ENCODE results near the gene TAF1. TPM values are rescaled to one million over a fixed set of nuclear protein-coding genes. Genes with fewer than 3 reads are reported as not detected.
"Not testable (repeated sequence)": the region's sequence is repeated elsewhere in the genome, so short reads cannot be mapped to it uniquely, and the experiment has no call there.

TAF1 gene
- total and polyA plus RNA-seq, 10 of the 15 experiments (the other 5 are each of a cell fraction or from before 2014, with no cell fraction given): 4.1 to 24.2 (median 17.2) TPM

DNA sequence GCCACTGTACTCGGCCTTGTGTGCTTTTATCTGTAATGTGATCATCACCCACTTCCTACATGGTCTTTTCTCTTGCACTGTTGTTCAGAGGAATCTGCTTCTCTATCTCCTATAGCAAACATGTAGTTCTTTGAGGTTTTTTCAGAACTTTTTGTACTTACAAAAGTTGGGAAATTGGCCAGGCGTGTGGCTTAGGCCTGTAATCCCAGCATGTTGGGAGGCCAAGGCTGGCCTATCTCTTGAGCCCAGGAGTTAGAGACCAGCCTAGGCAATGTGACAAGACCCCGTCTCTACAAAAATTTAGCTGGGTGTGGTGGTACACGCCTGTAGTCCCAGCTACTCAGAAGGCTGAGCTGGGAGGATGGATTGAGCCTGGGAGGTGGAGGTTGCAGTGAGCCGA is 30.4 kb downstream of the TAF1 start:
- Histone ChIP-seq H3K9me3 (replicated peaks; ENCODE audit: control insufficient read depth, insufficient read depth, low read length) (no peaks in the 10 kb centered on the region), H4K20me1 (ENCODE audit: control insufficient read depth, insufficient read depth) (no peaks in the 10 kb centered on the region), H3K79me2 (ENCODE audit: control insufficient read depth, insufficient read depth, low read length) (no peaks in the 10 kb centered on the region), H2AFZ (ENCODE audit: control insufficient read depth, low read depth, low read length) (no peak overlapping the region), H3K4me2 (ENCODE audit: control insufficient read depth, insufficient read depth) (no peak overlapping the region), H3K4me1 (ENCODE audit: control insufficient read depth, insufficient read depth, low read length) (no peaks in the 10 kb centered on the region), H3K36me3 (ENCODE audit: control insufficient read depth in 2 of 2, insufficient read depth in 2 of 2, low read length in 1 of 2) (peaks cover 2 to 7% of the 10 kb centered on the region in 2 experiments; a peak in 2 of 4 replicates), H3K27ac (ENCODE audit: control insufficient read depth, insufficient read depth) (no peak overlapping the region), H3K4me3 (no peak overlapping the region), H3K27me3 (replicated peaks in 1 of 2; ENCODE audit: control insufficient read depth in 2 of 2, insufficient read depth in 2 of 2, low read length in 1 of 2) (no peaks in the 10 kb centered on the region), H3K9ac (ENCODE audit: control insufficient read depth, insufficient read depth, low read length) (no peak overlapping the region)
- FAIRE-seq (no peak), DNase-seq (ENCODE audit: low read depth, low spot score) (no peak), ATAC-seq (no peak)
- RAD21 ChIA-PET (ENCODE audit: unreplicated experiment): no interaction called here
- CTCF ChIA-PET: no interaction called here
- no peak for TF ChIP-seq KDM1A (IDR thresholded peaks at IDR 0.05; ENCODE audit: borderline replicate concordance)
- TF ChIP-seq CEBPB (IDR thresholded peaks at IDR 0.05; ENCODE audit: borderline replicate concordance in 1 of 2, low read depth in 2 of 2, low read length in 2 of 2): no peak
- TF ChIP-seq BCL11A (IDR thresholded peaks at IDR 0.05; ENCODE audit: low read depth, low read length): no peak
- BruUV-seq (replicated peaks): no TSS peak
- 66% methylated on average over 4 of the region's 5 CpGs for WGBS (ENCODE audit: insufficient coverage, insufficient replicate concordance, low lambda C conversion rate, missing lambda C conversion rate)
- SMC1A ChIA-PET (ENCODE audit: uncharacterized antibody, unreplicated experiment): interaction anchor here (0.7 kb wide), 1 partner anchor 53 kb away, joined by 7 read pairs; no protein-coding TSS in a partner anchor
- intact Hi-C loops (cut with micrococcal nuclease; ENCODE audit: unreplicated experiment) (no loop called here), in situ Hi-C loops (cut with MboI) (no loop called here)
- POLR2A ChIA-PET: interaction anchor here (0.5 kb wide), 1 partner anchor 28 kb away, joined by 3 read pairs; no protein-coding TSS in a partner anchor

DNA sequence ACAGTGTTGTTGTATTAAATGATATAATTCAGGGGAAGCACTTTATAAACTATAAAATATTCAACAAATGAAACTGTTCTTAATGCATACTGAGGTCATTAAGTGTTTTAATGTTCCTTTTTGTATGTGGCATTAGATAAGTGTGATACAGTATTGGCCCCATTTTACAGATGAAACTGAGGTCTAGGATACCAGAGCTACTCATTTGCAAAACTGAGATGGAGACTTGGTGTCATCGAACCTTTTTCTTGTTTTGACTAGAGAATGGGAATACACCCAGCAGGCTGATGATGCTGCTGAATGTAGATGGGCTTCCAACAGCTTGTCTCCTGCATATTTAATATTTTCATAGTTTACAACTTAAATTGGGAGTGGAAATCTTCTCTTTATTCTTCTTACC is 34.6 kb downstream of the TAF1 start:
- ChIA-PET SMC1A (ENCODE audit: uncharacterized antibody, unreplicated experiment) (no interaction called here), CTCF (no interaction called here), RAD21 (ENCODE audit: unreplicated experiment) (no interaction called here), POLR2A (no interaction called here)
- Histone ChIP-seq H3K27me3 (replicated peaks in 1 of 2; ENCODE audit: control insufficient read depth in 2 of 2, insufficient read depth in 2 of 2, low read length in 1 of 2) (no peaks in the 10 kb centered on the region), H3K4me1 (ENCODE audit: control insufficient read depth, insufficient read depth, low read length) (no peaks in the 10 kb centered on the region), H4K20me1 (ENCODE audit: control insufficient read depth, insufficient read depth) (no peaks in the 10 kb centered on the region), H3K9me3 (replicated peaks; ENCODE audit: control insufficient read depth, insufficient read depth, low read length) (no peaks in the 10 kb centered on the region), H3K4me3 (no peak overlapping the region), H3K36me3 (ENCODE audit: control insufficient read depth in 2 of 2, insufficient read depth in 2 of 2, low read length in 1 of 2) (peaks cover 2 to 3% of the 10 kb centered on the region in 2 experiments; a peak in 2 of 4 replicates), H2AFZ (ENCODE audit: control insufficient read depth, low read depth, low read length) (no peak overlapping the region), H3K27ac (ENCODE audit: control insufficient read depth, insufficient read depth) (no peak overlapping the region), H3K79me2 (ENCODE audit: control insufficient read depth, insufficient read depth, low read length) (no peaks in the 10 kb centered on the region), H3K4me2 (ENCODE audit: control insufficient read depth, insufficient read depth) (no peak overlapping the region), H3K9ac (ENCODE audit: control insufficient read depth, insufficient read depth, low read length) (no peak overlapping the region)
- no peak for FAIRE-seq
- BruUV-seq (replicated peaks): no TSS peak
- intact Hi-C loops (cut with micrococcal nuclease; ENCODE audit: unreplicated experiment) (no loop called here), in situ Hi-C loops (cut with MboI) (no loop called here)
- no peak for DNase-seq (ENCODE audit: low read depth, low spot score)
- TF ChIP-seq SIN3A (IDR thresholded peaks at IDR 0.05; ENCODE audit: low read depth, low read length): no peak
- no peak for TF ChIP-seq SUZ12 (IDR thresholded peaks at IDR 0.05; ENCODE audit: unreplicated experiment)
- TF ChIP-seq, protein P1, sequence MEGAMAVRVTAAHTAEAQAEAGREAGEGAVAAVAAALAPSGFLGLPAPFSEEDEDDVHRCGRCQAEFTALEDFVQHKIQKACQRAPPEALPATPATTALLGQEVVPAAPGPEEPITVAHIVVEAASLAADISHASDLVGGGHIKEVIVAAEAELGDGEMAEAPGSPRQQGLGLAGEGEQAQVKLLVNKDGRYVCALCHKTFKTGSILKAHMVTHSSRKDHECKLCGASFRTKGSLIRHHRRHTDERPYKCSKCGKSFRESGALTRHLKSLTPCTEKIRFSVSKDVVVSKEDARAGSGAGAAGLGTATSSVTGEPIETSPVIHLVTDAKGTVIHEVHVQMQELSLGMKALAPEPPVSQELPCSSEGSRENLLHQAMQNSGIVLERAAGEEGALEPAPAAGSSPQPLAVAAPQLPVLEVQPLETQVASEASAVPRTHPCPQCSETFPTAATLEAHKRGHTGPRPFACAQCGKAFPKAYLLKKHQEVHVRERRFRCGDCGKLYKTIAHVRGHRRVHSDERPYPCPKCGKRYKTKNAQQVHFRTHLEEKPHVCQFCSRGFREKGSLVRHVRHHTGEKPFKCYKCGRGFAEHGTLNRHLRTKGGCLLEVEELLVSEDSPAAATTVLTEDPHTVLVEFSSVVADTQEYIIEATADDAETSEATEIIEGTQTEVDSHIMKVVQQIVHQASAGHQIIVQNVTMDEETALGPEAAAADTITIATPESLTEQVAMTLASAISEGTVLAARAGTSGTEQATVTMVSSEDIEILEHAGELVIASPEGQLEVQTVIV (IDR thresholded peaks at IDR 0.05; ENCODE audit: borderline replicate concordance, partially characterized antibody): no peak
- TF ChIP-seq, protein P2, sequence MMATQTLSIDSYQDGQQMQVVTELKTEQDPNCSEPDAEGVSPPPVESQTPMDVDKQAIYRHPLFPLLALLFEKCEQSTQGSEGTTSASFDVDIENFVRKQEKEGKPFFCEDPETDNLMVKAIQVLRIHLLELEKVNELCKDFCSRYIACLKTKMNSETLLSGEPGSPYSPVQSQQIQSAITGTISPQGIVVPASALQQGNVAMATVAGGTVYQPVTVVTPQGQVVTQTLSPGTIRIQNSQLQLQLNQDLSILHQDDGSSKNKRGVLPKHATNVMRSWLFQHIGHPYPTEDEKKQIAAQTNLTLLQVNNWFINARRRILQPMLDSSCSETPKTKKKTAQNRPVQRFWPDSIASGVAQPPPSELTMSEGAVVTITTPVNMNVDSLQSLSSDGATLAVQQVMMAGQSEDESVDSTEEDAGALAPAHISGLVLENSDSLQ (IDR thresholded peaks at IDR 0.05): no peak
- ATAC-seq: no peak
- 0% methylated on average over 1 of the region's 1 CpG for whole genome bisulfite sequencing (ENCODE audit: insufficient coverage, insufficient replicate concordance, low lambda C conversion rate, missing lambda C conversion rate)

DNA sequence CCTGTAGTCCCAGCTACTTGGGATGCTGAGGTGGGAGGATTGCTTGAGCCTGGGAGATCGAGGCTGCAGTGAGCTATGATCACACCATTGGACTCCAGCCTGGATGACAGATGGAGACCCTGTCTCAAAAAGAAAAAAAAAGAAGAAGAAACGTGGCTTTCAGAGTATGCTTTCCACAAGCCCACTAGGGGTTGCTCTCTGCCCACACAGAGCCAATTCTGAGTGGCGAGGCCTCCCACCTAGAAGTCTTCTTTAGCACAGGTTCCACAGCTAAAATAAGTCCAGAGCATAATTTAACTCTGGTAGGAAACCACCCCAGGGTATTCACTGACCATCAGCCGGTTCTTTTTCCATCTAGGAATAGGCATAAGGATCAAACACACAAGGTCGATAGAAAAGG is 50.1 kb downstream of the TAF1 start:
- RAD21 ChIA-PET (ENCODE audit: unreplicated experiment); intact Hi-C loops (cut with micrococcal nuclease; ENCODE audit: unreplicated experiment); H3K4me1 ChIP-seq (ENCODE audit: control insufficient read depth, insufficient read depth, low read length); SMC1A ChIA-PET (ENCODE audit: uncharacterized antibody, unreplicated experiment); FAIRE-seq; H4K20me1 ChIP-seq (ENCODE audit: control insufficient read depth, insufficient read depth); DNase-seq (ENCODE audit: low read depth, low spot score); BruUV-seq (replicated peaks); H3K4me2 ChIP-seq (ENCODE audit: control insufficient read depth, insufficient read depth); H3K27ac ChIP-seq (ENCODE audit: control insufficient read depth, insufficient read depth); H3K9ac ChIP-seq (ENCODE audit: control insufficient read depth, insufficient read depth, low read length); H3K4me3 ChIP-seq; POLR2A ChIA-PET; H3K9me3 ChIP-seq (replicated peaks; ENCODE audit: control insufficient read depth, insufficient read depth, low read length); H3K79me2 ChIP-seq (ENCODE audit: control insufficient read depth, insufficient read depth, low read length); H3K27me3 ChIP-seq (replicated peaks in 1 of 2; ENCODE audit: control insufficient read depth in 2 of 2, insufficient read depth in 2 of 2, low read length in 1 of 2); in situ Hi-C loops (cut with MboI); H2AFZ ChIP-seq (ENCODE audit: control insufficient read depth, low read depth, low read length); H3K36me3 ChIP-seq (ENCODE audit: control insufficient read depth in 2 of 2, insufficient read depth in 2 of 2, low read length in 1 of 2); CTCF ChIA-PET: not testable (repeated sequence)
- 43% methylated on average over 4 of the region's 5 CpGs for WGBS (ENCODE audit: insufficient coverage, insufficient replicate concordance, low lambda C conversion rate, missing lambda C conversion rate)
- peak; percentile 50; the same call in 2 of the 3 replicates for ATAC-seq

Data from GM12878 (cell line).